HG02970 (cell line): Measurements from ENCODE around the gene VAPA.

ENCODE experiments used
- ATAC-seq: cut with Tn5 transposase; IDR thresholded peaks from one replicate; pipeline ENCODE4 v1.9.1; 2021; ENCODE audit warnings: mild to moderate bottlenecking, moderate library complexity, moderate number of reproducible peaks; ENCODE audit not compliant: unreplicated experiment, low FRiP score

The VAPA gene

GRCh38 chr18:9993521-9994025 is 79.8 kb downstream of the VAPA start:
- ATAC-seq, result no peak

GRCh38 chr18:9994026-9994570 is 80.3 kb downstream of the VAPA start:
- ATAC-seq, result no peak

GRCh38 chr18:9994701-9995235 is 81.0 kb downstream of the VAPA start:
- ATAC-seq, result no peak

- no peak for ATAC-seq
Measured at GRCh38 chr18:9995631-9996030, 81.8 kb downstream of the VAPA start.

GRCh38 chr18:9996094-9996493 is 82.3 kb downstream of the VAPA start:
- no peak for ATAC-seq

- no peak for ATAC-seq
Measured at GRCh38 chr18:9997711-9998110, 83.9 kb downstream of the VAPA start.

- ATAC-seq, result no peak
Measured at GRCh38 chr18:9998330-9998729, 84.5 kb downstream of the VAPA start.

- no peak for ATAC-seq
Measured at GRCh38 chr18:10002280-10002679, 88.5 kb downstream of the VAPA start.

- ATAC-seq, result no peak
Measured at GRCh38 chr18:10003281-10003680, 89.5 kb downstream of the VAPA start.

GRCh38 chr18:10003866-10004265 is 90.0 kb downstream of the VAPA start:
- no peak for ATAC-seq

GRCh38 chr18:10006311-10006893 is 92.6 kb downstream of the VAPA start:
- no peak for ATAC-seq

- no peak for ATAC-seq
Measured at GRCh38 chr18:10008006-10008647, 94.3 kb downstream of the VAPA start.
